ENCODE results near the gene COL1A1.

COL1A1 gene

GRCh38 chr17:50174444-50174843, 27.0 kb downstream of the COL1A1 start:
- no peaks in the 10 kb centered on the region for H3K36me3 ChIP-seq (ENCODE audit: control insufficient read depth, insufficient read depth, low read length)
- H3K9ac ChIP-seq = no peak overlapping the region
- no peak overlapping the region for H3K4me3 ChIP-seq (ENCODE audit: low read depth, low read length)
- no peaks in the 10 kb centered on the region for H3K27me3 ChIP-seq (ENCODE audit: control insufficient read depth, insufficient read depth, low read length)
- H3K9me3 ChIP-seq (ENCODE audit: control insufficient read depth, low read length) = no peaks in the 10 kb centered on the region
- H3K4me1 ChIP-seq = peaks cover 7% of the 10 kb centered on the region
- H3K4me2 ChIP-seq (ENCODE audit: low read length) = no peak overlapping the region
- H2AFZ ChIP-seq = no peak overlapping the region
- TF ChIP-seq CTCF (IDR thresholded peaks at IDR 0.05) = no peak
- no peak overlapping the region for H3K27ac ChIP-seq
- H3K79me2 ChIP-seq = no peaks in the 10 kb centered on the region

GRCh38 chr17:50173335-50173941, 28.0 kb downstream of the COL1A1 start:
- no peak overlapping the region for H2AFZ ChIP-seq
- TF ChIP-seq CTCF (IDR thresholded peaks at IDR 0.05) = no peak
- H3K27me3 ChIP-seq (ENCODE audit: control insufficient read depth, insufficient read depth, low read length) = no peaks in the 10 kb centered on the region
- H3K4me2 ChIP-seq (ENCODE audit: low read length) = no peak overlapping the region
- no peak overlapping the region for H3K4me3 ChIP-seq (ENCODE audit: low read depth, low read length)
- no peaks in the 10 kb centered on the region for H3K9me3 ChIP-seq (ENCODE audit: control insufficient read depth, low read length)
- no peak overlapping the region for H3K9ac ChIP-seq
- H3K27ac ChIP-seq = no peak overlapping the region
- H3K36me3 ChIP-seq (ENCODE audit: control insufficient read depth, insufficient read depth, low read length) = no peaks in the 10 kb centered on the region
- H3K79me2 ChIP-seq = no peaks in the 10 kb centered on the region
- peaks cover 4% of the 10 kb centered on the region for H3K4me1 ChIP-seq

DNA sequence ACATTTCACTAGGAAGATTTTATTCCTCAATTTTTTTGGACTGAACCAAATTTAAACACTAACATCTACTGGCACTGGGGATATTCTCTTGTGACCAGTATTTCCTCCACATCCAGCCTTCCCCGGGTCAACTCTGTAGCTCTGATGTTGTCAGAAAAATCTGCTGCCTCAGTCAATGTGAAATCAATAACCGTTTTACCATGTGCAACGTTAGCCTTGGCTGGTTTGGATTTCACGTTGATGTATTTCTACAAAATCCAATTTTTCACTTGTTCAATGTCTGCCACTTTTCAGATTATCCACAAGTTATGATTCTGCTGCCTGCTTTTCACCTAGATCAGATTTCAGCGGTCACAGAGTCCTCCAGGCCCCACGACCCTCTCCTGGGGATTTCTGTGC, 28.5 kb downstream of the COL1A1 start:
- H3K4me1 ChIP-seq = no peaks in the 10 kb centered on the region

GRCh38 chr17:50172130-50172529, 29.3 kb downstream of the COL1A1 start:
- no peaks in the 10 kb centered on the region for H3K4me1 ChIP-seq
- no peak overlapping the region for H3K9ac ChIP-seq
- H3K27ac ChIP-seq = no peak overlapping the region
- H3K27me3 ChIP-seq (ENCODE audit: control insufficient read depth, insufficient read depth, low read length) = no peaks in the 10 kb centered on the region
- H3K79me2 ChIP-seq = no peaks in the 10 kb centered on the region
- no peak for TF ChIP-seq CTCF (IDR thresholded peaks at IDR 0.05)
- H2AFZ ChIP-seq = no peak overlapping the region
- no peak overlapping the region for H3K4me3 ChIP-seq (ENCODE audit: low read depth, low read length)
- no peaks in the 10 kb centered on the region for H3K36me3 ChIP-seq (ENCODE audit: control insufficient read depth, insufficient read depth, low read length)
- no peaks in the 10 kb centered on the region for H3K9me3 ChIP-seq (ENCODE audit: control insufficient read depth, low read length)
- no peak overlapping the region for H3K4me2 ChIP-seq (ENCODE audit: low read length)

More for the DNA sequence above, 28.5 kb downstream of the COL1A1 start:
- H3K9ac ChIP-seq = no peak overlapping the region
- no peak overlapping the region for H3K4me2 ChIP-seq (ENCODE audit: low read length)
- H2AFZ ChIP-seq = no peak overlapping the region
- no peaks in the 10 kb centered on the region for H3K36me3 ChIP-seq (ENCODE audit: control insufficient read depth, insufficient read depth, low read length)
- TF ChIP-seq CTCF (IDR thresholded peaks at IDR 0.05) = no peak
- no peaks in the 10 kb centered on the region for H3K79me2 ChIP-seq
- no peaks in the 10 kb centered on the region for H3K9me3 ChIP-seq (ENCODE audit: control insufficient read depth, low read length)
- H3K27me3 ChIP-seq (ENCODE audit: control insufficient read depth, insufficient read depth, low read length) = no peaks in the 10 kb centered on the region
- H3K27ac ChIP-seq = no peak overlapping the region
- no peak overlapping the region for H3K4me3 ChIP-seq (ENCODE audit: low read depth, low read length)

GRCh38 chr17:50171371-50172071, 29.9 kb downstream of the COL1A1 start:
- no peak overlapping the region for H3K27ac ChIP-seq
- no peaks in the 10 kb centered on the region for H3K4me1 ChIP-seq
- H3K9me3 ChIP-seq (ENCODE audit: control insufficient read depth, low read length) = no peaks in the 10 kb centered on the region
- H3K79me2 ChIP-seq = no peaks in the 10 kb centered on the region
- no peak for TF ChIP-seq CTCF (IDR thresholded peaks at IDR 0.05)
- H3K36me3 ChIP-seq (ENCODE audit: control insufficient read depth, insufficient read depth, low read length) = no peaks in the 10 kb centered on the region
- no peak overlapping the region for H3K9ac ChIP-seq
- no peak overlapping the region for H2AFZ ChIP-seq
- H3K4me3 ChIP-seq (ENCODE audit: low read depth, low read length) = no peak overlapping the region
- no peak overlapping the region for H3K4me2 ChIP-seq (ENCODE audit: low read length)
- no peaks in the 10 kb centered on the region for H3K27me3 ChIP-seq (ENCODE audit: control insufficient read depth, insufficient read depth, low read length)

Data from parathyroid adenoma (tissue), 2 donors.